ENCODE data around the gene OR5AP2. TPM values are rescaled to one million over a fixed set of nuclear protein-coding genes. Genes with fewer than 3 reads are reported as not detected.
"Not testable (repeated sequence)": the region's sequence is repeated elsewhere in the genome, so short reads cannot be mapped to it uniquely, and the experiment has no call there.

The OR5AP2 gene
- not detected for total RNA-seq

DNA sequence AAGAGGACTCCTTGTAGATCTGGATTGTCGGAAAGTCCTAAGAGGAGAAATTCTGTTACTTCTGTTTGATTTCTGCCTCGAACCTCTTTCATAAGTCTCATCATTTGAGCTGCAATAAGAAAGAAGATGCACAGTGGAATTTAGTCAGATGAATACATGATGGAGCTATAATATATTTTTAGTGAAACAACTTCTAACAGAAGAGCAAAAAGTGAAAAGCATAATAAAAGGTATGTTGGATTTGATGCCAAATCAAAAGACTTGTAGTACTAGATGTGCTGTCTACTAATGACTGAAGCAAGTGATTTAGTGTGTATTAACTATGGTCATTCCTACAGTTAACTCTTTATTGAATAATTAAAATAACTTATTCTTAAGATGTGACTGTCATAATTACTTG, at the start of gene OR5AP2:
Gene OR5AP2 (minus strand): TSS at position 101 of the 400 bp plus-strand sequence. CDS start 0 bp downstream, at position 101.
- Histone ChIP-seq H3K27ac (no peak within 1 kb of the TSS), H3K4me1 (no peaks in the 10 kb centered on the region), H3K27me3 (no peaks in the 10 kb centered on the region), H3K36me3 (no peaks in the 10 kb centered on the region), H3K4me3 (no peak within 1 kb of the TSS), H3K9me3 (no peaks in the 10 kb centered on the region)
- TF ChIP-seq POLR2A (IDR thresholded peaks at IDR 0.05), result no peak
- TF ChIP-seq, protein P1, sequence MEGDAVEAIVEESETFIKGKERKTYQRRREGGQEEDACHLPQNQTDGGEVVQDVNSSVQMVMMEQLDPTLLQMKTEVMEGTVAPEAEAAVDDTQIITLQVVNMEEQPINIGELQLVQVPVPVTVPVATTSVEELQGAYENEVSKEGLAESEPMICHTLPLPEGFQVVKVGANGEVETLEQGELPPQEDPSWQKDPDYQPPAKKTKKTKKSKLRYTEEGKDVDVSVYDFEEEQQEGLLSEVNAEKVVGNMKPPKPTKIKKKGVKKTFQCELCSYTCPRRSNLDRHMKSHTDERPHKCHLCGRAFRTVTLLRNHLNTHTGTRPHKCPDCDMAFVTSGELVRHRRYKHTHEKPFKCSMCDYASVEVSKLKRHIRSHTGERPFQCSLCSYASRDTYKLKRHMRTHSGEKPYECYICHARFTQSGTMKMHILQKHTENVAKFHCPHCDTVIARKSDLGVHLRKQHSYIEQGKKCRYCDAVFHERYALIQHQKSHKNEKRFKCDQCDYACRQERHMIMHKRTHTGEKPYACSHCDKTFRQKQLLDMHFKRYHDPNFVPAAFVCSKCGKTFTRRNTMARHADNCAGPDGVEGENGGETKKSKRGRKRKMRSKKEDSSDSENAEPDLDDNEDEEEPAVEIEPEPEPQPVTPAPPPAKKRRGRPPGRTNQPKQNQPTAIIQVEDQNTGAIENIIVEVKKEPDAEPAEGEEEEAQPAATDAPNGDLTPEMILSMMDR (IDR thresholded peaks at IDR 0.05), result no peak
- intact Hi-C loops (cut with DNase I; ENCODE audit: low total_unique reads), result no loop called here
- DNase-seq, result no peak

DNA sequence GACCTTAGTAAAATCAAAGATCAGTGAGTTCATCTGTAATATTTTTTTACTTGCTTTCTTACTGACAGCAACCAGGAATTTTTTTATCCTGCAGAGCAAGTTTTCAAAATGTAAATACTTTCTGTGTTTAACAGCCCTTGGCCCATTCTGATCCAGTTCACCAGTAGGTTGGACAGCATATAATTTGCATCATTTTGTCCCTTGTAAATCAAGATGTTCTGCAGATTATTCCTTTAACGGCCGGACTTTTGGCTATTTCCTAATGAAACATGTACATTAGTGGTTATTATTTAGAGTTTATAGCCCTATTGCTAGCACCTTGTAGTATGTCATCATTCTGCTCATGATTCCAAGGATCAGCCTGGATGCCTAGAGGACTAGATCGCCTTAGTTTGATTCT, 48.9 kb upstream of the OR5AP2 start:
- H3K4me3 ChIP-seq; DNase-seq; intact Hi-C loops (cut with DNase I; ENCODE audit: low total_unique reads); H3K9me3 ChIP-seq; H3K36me3 ChIP-seq; H3K4me1 ChIP-seq; H3K27ac ChIP-seq; H3K27me3 ChIP-seq: not testable (repeated sequence)

DNA sequence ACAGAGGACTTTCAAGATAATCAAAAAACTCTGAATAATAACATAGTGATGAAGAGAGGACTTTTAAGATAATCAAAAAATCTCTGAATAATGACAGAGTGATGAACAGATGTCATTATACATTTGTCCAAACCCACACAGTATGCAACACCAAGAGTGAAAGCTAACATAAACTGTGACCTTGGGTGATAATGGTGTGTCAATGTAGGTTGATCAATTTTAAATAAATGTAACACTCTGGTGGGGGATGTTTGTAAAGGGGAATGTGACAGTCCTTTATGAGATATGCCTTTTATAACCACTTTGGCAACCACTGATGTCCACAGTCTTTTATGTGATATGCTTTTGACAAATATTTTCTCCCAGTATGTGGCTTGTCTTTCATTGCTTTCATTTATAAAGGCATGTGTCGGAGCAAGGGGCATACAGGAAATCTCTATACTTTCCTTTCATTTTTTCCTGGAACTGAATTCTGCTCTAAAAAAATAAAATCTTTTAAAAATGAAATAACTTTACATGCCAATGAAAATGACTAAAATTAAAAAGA, 46.4 kb upstream of the OR5AP2 start:
- Histone ChIP-seq H3K4me3 (no peak overlapping the region), H3K36me3 (no peaks in the 10 kb centered on the region), H3K9me3 (no peaks in the 10 kb centered on the region), H3K4me1 (no peaks in the 10 kb centered on the region), H3K27me3 (no peaks in the 10 kb centered on the region), H3K27ac (no peak overlapping the region)
- no peak for DNase-seq
- TF ChIP-seq, protein P1 (IDR thresholded peaks at IDR 0.05), result no peak
- intact Hi-C loops (cut with DNase I; ENCODE audit: low total_unique reads), result no loop called here

DNA sequence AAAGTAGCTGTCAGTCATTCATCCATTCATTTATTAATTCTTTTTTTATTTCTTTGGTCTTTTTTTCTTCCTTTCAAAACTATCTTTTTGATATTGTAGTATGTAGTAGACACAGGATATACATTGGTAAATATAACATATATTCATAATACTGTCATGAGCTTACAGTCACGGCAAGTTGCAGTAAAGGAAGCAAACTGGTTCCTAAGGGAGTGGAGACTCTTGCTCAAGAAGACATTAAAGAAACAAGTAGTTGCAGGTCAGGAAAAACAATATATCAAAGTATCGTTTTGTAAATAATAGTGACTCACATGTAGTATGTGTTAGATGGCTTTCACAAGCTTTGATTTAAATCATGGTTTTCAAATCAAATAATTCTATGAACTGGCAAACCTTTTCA, 28.7 kb upstream of the OR5AP2 start:
- H3K27ac ChIP-seq, result no peak overlapping the region
- no peaks in the 10 kb centered on the region for H3K4me1 ChIP-seq
- TF ChIP-seq, protein P1 (IDR thresholded peaks at IDR 0.05), result no peak
- TF ChIP-seq POLR2A (IDR thresholded peaks at IDR 0.05), result no peak
- intact Hi-C loops (cut with DNase I; ENCODE audit: low total_unique reads), result no loop called here
- no peak overlapping the region for H3K4me3 ChIP-seq
- DNase-seq, result no peak
- H3K36me3 ChIP-seq, result no peaks in the 10 kb centered on the region
- H3K9me3 ChIP-seq, result no peaks in the 10 kb centered on the region
- no peaks in the 10 kb centered on the region for H3K27me3 ChIP-seq

DNA sequence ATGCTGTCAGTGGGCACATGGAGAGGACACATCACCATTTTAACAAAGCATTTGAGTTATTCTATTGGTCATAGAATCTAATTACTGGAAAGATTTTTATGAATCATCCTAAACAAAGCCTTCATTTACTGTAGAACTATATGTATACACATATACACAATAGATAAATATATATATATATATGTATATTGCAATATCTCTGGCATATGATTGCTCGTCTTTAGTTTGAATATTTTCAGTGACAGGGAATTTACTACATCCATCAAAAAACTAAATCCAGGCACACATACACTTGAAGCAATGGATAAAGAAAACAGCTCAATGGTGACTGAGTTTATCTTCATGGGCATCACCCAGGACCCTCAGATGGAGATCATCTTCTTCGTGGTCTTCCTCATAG, 21.1 kb upstream of the OR5AP2 start, which contains the start of gene OR5AR1:
Gene OR5AR1 (plus strand): TSS at position 301 of the 400 bp plus-strand sequence. CDS start 0 bp downstream, at position 301.
- H3K9me3 ChIP-seq, result no peaks in the 10 kb centered on the region
- no peak within 1 kb of the TSS for H3K4me3 ChIP-seq
- no peak for DNase-seq
- no peak within 1 kb of the TSS for H3K27ac ChIP-seq
- TF ChIP-seq POLR2A (IDR thresholded peaks at IDR 0.05), result no peak
- TF ChIP-seq, protein P1 (IDR thresholded peaks at IDR 0.05), result no peak
- H3K27me3 ChIP-seq, result no peaks in the 10 kb centered on the region
- intact Hi-C loops (cut with DNase I; ENCODE audit: low total_unique reads), result no loop called here
- no peaks in the 10 kb centered on the region for H3K4me1 ChIP-seq
- H3K36me3 ChIP-seq, result no peaks in the 10 kb centered on the region

DNA sequence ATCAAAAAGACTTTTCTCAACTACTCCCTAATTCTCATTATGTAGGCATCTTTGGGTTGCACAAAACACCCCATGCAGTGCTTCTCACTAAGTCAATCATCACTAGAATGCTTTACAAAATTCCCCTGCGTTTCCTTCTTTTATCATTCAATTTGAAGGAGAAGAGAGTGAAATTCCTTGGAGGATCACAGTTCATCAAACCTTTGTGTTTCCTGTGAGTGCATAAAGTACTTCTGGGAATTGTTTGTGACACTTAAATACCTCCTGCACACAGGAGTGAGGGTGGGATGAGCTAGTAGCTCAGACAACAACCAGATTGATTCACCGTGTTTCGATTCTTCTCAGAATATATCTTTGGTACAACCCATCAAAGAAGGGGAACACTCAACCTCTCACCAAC, 17.5 kb upstream of the OR5AP2 start:
- H3K36me3 ChIP-seq, result no peaks in the 10 kb centered on the region
- no peaks in the 10 kb centered on the region for H3K9me3 ChIP-seq
- no peak for DNase-seq
- no peaks in the 10 kb centered on the region for H3K4me1 ChIP-seq
- intact Hi-C loops (cut with DNase I; ENCODE audit: low total_unique reads), result no loop called here
- H3K4me3 ChIP-seq, result no peak overlapping the region
- no peak overlapping the region for H3K27ac ChIP-seq
- TF ChIP-seq, protein P1 (IDR thresholded peaks at IDR 0.05), result no peak
- TF ChIP-seq POLR2A (IDR thresholded peaks at IDR 0.05), result no peak
- H3K27me3 ChIP-seq, result no peaks in the 10 kb centered on the region
